Neural cell (in vitro differentiated cells): ENCODE results near the gene LCLAT1. TPM values are rescaled to one million over a fixed set of nuclear protein-coding genes. Genes with fewer than 3 reads are reported as not detected.

Experiments used
- H2AFZ ChIP-seq: fragments of 200-600, 300-800 bp; sonication (generic), shearing (Covaris generic); 2 replicates; pipeline ENCODE4 v1.6.0; 2014; ENCODE audit warnings: low read depth, mild to moderate bottlenecking, antibody characterized with exemption, low read length, moderate library complexity
- H3F3A ChIP-seq: fragments of 200-600 bp; shearing (Covaris generic); 2 replicates; pipeline ENCODE4 v1.6.1; 2016; ENCODE audit warnings: mild to moderate bottlenecking, moderate library complexity, mixed read lengths, antibody characterized with exemption, low read length; ENCODE audit not compliant: insufficient read depth, poor library complexity, severe bottlenecking
- H3K27ac ChIP-seq: fragments of 200-600, 300-800 bp; sonication (generic), shearing (Covaris generic); 2 replicates; pipeline ENCODE4 v1.5.1; 2014; ENCODE audit warnings: mild to moderate bottlenecking, low read length, moderate library complexity
- H3K27me3 ChIP-seq: fragments of 300-800, 200-600 bp; sonication (generic), shearing (Covaris generic); 2 replicates; pipeline ENCODE4 v1.6.0; 2014; ENCODE audit warnings: mild to moderate bottlenecking, low read depth, low read length, moderate library complexity; ENCODE audit not compliant: insufficient read depth
- H3K36me3 ChIP-seq: fragments of 300-800, 200-600 bp; sonication (generic), shearing (Covaris generic); 2 replicates; pipeline ENCODE4 v1.5.1; 2014; ENCODE audit warnings: mild to moderate bottlenecking, antibody characterized with exemption, low read length, moderate library complexity; ENCODE audit not compliant: insufficient read depth
- H3K4me2 ChIP-seq: fragments of 300-800, 200-600 bp; sonication (generic), shearing (Covaris generic); 2 replicates; pipeline ENCODE4 v1.6.0; 2014; ENCODE audit warnings: mild to moderate bottlenecking, low read length
- H3K4me3 ChIP-seq: fragments of 300-800, 200-600 bp; sonication (generic), shearing (Covaris generic); 2 replicates; pipeline ENCODE4 v1.5.1; 2014; ENCODE audit warnings: mild to moderate bottlenecking, low read length, moderate library complexity
- H3K79me2 ChIP-seq: fragments of 200-600 bp; shearing (Covaris generic); replicated peaks from 2 replicates; pipeline ENCODE4 v1.6.0; 2014; ENCODE audit warnings: mild to moderate bottlenecking, low read length, moderate library complexity; ENCODE audit not compliant: insufficient read depth
- H3K9ac ChIP-seq: fragments of 300-800, 200-600 bp; sonication (generic), shearing (Covaris generic); 2 replicates; pipeline ENCODE4 v1.6.1; 2016; ENCODE audit warnings: mild to moderate bottlenecking, low read length, mixed read lengths
- H3K9me2 ChIP-seq: fragments of 200-600 bp; shearing (Covaris generic); 2 replicates; pipeline ENCODE4 v1.6.1; 2016; ENCODE audit warnings: mild to moderate bottlenecking, low read length, mixed read lengths; ENCODE audit not compliant: insufficient read depth
- H3K9me3 ChIP-seq: fragments of 200-600, 300-800 bp; sonication (generic), shearing (Covaris generic); 2 replicates; pipeline ENCODE4 v1.6.1; 2016; ENCODE audit warnings: mild to moderate bottlenecking, mixed run types, low read length, moderate library complexity, mixed read lengths
- H4K20me1 ChIP-seq: fragments of 200-600 bp; shearing (Covaris generic); 2 replicates; pipeline ENCODE4 v1.6.1; 2016; ENCODE audit warnings: mild to moderate bottlenecking, mixed run types; ENCODE audit not compliant: insufficient read depth
- CTCF ChIP-seq: fragments of 450-650 bp; IDR thresholded peaks from 2 replicates; pipeline ENCODE4 v1.5.1; 2014; ENCODE audit warnings: antibody characterized with exemption, mild to moderate bottlenecking, moderate library complexity; ENCODE audit not compliant: poor library complexity, severe bottlenecking
- EP300 ChIP-seq: fragments of 450-650 bp; conservative IDR thresholded peaks from 2 replicates; pipeline ENCODE4 v1.6.1; 2014; ENCODE audit warnings: antibody characterized with exemption, mild to moderate bottlenecking, moderate library complexity; ENCODE audit not compliant: poor library complexity, severe bottlenecking
- EZH2 ChIP-seq: fragments of 200-600, 300-800 bp; shearing (Covaris generic), sonication (generic); IDR thresholded peaks from 2 replicates; pipeline ENCODE4 v1.6.1; 2014; ENCODE audit warnings: antibody characterized with exemption, low read length, borderline replicate concordance, mild to moderate bottlenecking; ENCODE audit not compliant: insufficient read depth, poor library complexity, severe bottlenecking
- MXI1 ChIP-seq: fragments of 450-650 bp; conservative IDR thresholded peaks from 2 replicates; pipeline ENCODE4 v1.6.1; 2014; ENCODE audit warnings: antibody characterized with exemption, mild to moderate bottlenecking; ENCODE audit not compliant: poor library complexity, severe bottlenecking
- POLR2AphosphoS5 ChIP-seq: IDR thresholded peaks from 2 replicates; pipeline ENCODE4 v1.6.1; 2012
- RAD21 ChIP-seq: fragments of 450-650 bp; conservative IDR thresholded peaks from 2 replicates; pipeline ENCODE4 v1.6.1; 2014; ENCODE audit warnings: antibody characterized with exemption, mild to moderate bottlenecking, moderate library complexity
- REST ChIP-seq: IDR thresholded peaks from 2 replicates; pipeline ENCODE4 v1.6.1; 2012; ENCODE audit warnings: borderline replicate concordance
- SMC3 ChIP-seq: fragments of 450-650 bp; conservative IDR thresholded peaks from 2 replicates; pipeline ENCODE4 v1.6.1; 2014; ENCODE audit warnings: antibody characterized with exemption, mild to moderate bottlenecking, moderate library complexity; ENCODE audit not compliant: poor library complexity
- TAF1 ChIP-seq: IDR thresholded peaks from 2 replicates; pipeline ENCODE4 v1.6.1; 2012; ENCODE audit warnings: low read depth
- polyA plus RNA-seq: library from polyadenylated mRNA; depleted of rRNA; stranded (reverse); fragments of >200 nt; gene quantifications from 2 replicates; pipeline ENCODE4 v1.2.3, GENCODE V29; 2014

The LCLAT1 gene
- polyA plus RNA-seq, 1 donor from 2014 or later = 5.8 TPM

GRCh38 chr2:30491225-30491624 lies 44.2 kb downstream of the LCLAT1 start:
- no peaks in the 10 kb centered on the region for H3F3A ChIP-seq
- no peaks in the 10 kb centered on the region for H3K36me3 ChIP-seq
- H2AFZ ChIP-seq = no peak overlapping the region
- no peak for TF ChIP-seq CTCF
- no peak for TF ChIP-seq RAD21
- no peak for TF ChIP-seq EP300
- no peak for TF ChIP-seq MXI1
- no peak for TF ChIP-seq SMC3
- no peak for TF ChIP-seq POLR2AphosphoS5
- no peak for TF ChIP-seq REST
- no peak for TF ChIP-seq EZH2
- no peak for TF ChIP-seq TAF1
- H3K4me3 ChIP-seq = no peak overlapping the region
- no peaks in the 10 kb centered on the region for H4K20me1 ChIP-seq
- no peaks in the 10 kb centered on the region for H3K9me2 ChIP-seq
- H3K27ac ChIP-seq = no peak overlapping the region
- H3K79me2 ChIP-seq = no peaks in the 10 kb centered on the region
- no peak overlapping the region for H3K9ac ChIP-seq
- H3K4me2 ChIP-seq = no peak overlapping the region
- no peaks in the 10 kb centered on the region for H3K27me3 ChIP-seq
- H3K9me3 ChIP-seq = no peaks in the 10 kb centered on the region

GRCh38 chr2:30492185-30492584 lies 45.1 kb downstream of the LCLAT1 start:
- Histone ChIP-seq H3K79me2 (no peaks in the 10 kb centered on the region), H3K27ac (no peak overlapping the region), H3K36me3 (no peaks in the 10 kb centered on the region), H3K27me3 (no peaks in the 10 kb centered on the region), H3K9me2 (no peaks in the 10 kb centered on the region), H3F3A (no peaks in the 10 kb centered on the region), H3K9me3 (no peaks in the 10 kb centered on the region), H3K4me2 (no peak overlapping the region), H3K4me3 (no peak overlapping the region), H3K9ac (no peak overlapping the region), H2AFZ (no peak overlapping the region), H4K20me1 (no peaks in the 10 kb centered on the region)
- no peak for TF ChIP-seq POLR2AphosphoS5
- TF ChIP-seq EP300 = no peak
- no peak for TF ChIP-seq RAD21
- TF ChIP-seq SMC3 = no peak
- no peak for TF ChIP-seq CTCF
- TF ChIP-seq TAF1 = no peak
- TF ChIP-seq REST = no peak
- TF ChIP-seq MXI1 = no peak
- TF ChIP-seq EZH2 = no peak
